ENCODE data around the gene VAPA. TPM values are rescaled to one million over a fixed set of nuclear protein-coding genes. Genes with fewer than 3 reads are reported as not detected.
A peak's percentile ranks its signal among the peaks of the same experiment; 100 is the strongest.

The VAPA gene
- total RNA-seq, 4 donors from 2014 or later, result 188 to 221 (median 209) TPM

GRCh38 chr18:9969247-9969646 is 55.4 kb downstream of the VAPA start:
- no peak for TF ChIP-seq POLR2A (IDR thresholded peaks at IDR 0.05)
- TF ChIP-seq, protein P1, sequence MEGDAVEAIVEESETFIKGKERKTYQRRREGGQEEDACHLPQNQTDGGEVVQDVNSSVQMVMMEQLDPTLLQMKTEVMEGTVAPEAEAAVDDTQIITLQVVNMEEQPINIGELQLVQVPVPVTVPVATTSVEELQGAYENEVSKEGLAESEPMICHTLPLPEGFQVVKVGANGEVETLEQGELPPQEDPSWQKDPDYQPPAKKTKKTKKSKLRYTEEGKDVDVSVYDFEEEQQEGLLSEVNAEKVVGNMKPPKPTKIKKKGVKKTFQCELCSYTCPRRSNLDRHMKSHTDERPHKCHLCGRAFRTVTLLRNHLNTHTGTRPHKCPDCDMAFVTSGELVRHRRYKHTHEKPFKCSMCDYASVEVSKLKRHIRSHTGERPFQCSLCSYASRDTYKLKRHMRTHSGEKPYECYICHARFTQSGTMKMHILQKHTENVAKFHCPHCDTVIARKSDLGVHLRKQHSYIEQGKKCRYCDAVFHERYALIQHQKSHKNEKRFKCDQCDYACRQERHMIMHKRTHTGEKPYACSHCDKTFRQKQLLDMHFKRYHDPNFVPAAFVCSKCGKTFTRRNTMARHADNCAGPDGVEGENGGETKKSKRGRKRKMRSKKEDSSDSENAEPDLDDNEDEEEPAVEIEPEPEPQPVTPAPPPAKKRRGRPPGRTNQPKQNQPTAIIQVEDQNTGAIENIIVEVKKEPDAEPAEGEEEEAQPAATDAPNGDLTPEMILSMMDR (IDR thresholded peaks at IDR 0.05), result no peak
- 77 to 78% methylated on average over 14 of the region's 14 CpGs for WGBS, 2 donors
- no peak overlapping the region for H3K4me3 ChIP-seq (ENCODE audit: low read depth, poor library complexity, severe bottlenecking)
- DNase-seq (ENCODE audit: low spot score in 2 of 2), result no peak
- intact Hi-C loops (cut with DNase I; ENCODE audit: low total_unique reads), result no loop called here

- DNase-seq (ENCODE audit: low spot score in 2 of 2), result peak; percentile 89 to 93
- 4 to 7% methylated on average over 4 of the region's 4 CpGs for WGBS, 2 donors
- no peak for TF ChIP-seq POLR2A (IDR thresholded peaks at IDR 0.05)
- TF ChIP-seq, protein P1 (IDR thresholded peaks at IDR 0.05), result peak in 1 of 3 donors; percentile 81
- intact Hi-C loops (cut with DNase I; ENCODE audit: low total_unique reads), result loop anchor here (2.0 kb wide), 1 partner anchor 549 kb away; no protein-coding TSS in a partner anchor
- H3K4me3 ChIP-seq (ENCODE audit: low read depth, poor library complexity, severe bottlenecking), result no peak overlapping the region
These were observed 57.6 kb downstream of the VAPA start for GRCh38 chr18:9971313-9971920.

DNA sequence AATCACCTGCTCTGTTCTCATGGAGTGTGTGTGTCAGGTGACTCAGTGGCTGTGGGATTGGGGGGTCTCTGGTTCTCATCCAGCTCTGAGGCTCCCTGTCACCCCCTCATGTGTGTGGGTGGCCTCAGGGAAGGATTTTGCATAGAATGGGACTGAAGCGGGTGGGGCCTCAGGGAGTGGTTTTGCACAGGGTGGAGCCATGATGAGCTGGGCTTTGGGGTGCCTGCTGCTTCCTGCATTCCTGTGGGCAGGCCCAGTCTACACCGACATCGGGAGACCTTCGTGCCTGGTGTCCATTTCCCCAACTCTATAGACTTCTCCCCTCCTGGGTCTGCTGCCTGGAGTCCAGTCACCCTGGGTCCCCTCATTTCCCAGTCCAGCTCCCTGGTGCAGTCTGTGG is 59.7 kb downstream of the VAPA start:
- no peak for DNase-seq (ENCODE audit: low spot score in 2 of 2)
- intact Hi-C loops (cut with DNase I; ENCODE audit: low total_unique reads), result no loop called here
- TF ChIP-seq, protein P1 (IDR thresholded peaks at IDR 0.05), result no peak
- no peak for TF ChIP-seq POLR2A (IDR thresholded peaks at IDR 0.05)
- 81 to 90% methylated on average over 4 of the region's 4 CpGs for WGBS, 2 donors
- H3K4me3 ChIP-seq (ENCODE audit: low read depth, poor library complexity, severe bottlenecking), result no peak overlapping the region

DNA sequence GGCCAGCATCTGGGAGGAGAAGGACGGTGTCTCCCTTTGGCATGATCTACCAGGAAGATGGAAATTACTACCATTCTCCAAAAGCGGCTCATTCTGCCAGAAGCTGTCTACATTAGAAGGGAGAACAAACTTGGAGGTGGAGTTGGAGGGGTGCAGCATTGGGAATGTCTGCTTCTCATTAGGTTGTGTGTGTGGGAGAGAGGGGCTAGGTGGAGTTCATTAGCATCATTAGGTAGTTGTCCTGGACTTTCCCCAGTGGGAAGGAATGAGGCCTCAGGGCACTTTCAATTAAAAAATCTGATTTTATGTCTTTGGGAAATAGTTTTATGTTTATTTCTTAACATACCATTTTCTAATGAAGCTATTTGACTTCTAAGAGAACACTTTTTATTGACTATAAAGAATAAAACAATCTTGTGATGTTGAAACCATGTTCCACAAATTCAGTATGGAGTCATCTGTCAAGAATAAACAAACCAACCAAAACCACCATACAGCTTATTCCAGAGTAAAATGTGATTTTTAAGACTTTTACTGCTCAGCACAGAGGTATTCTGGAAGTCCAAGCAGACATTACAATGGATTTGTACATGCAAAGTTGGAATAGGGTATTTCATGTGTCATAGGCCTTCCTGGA is 60.6 kb downstream of the VAPA start:
- TF ChIP-seq, protein P1 (IDR thresholded peaks at IDR 0.05), result no peak
- TF ChIP-seq POLR2A (IDR thresholded peaks at IDR 0.05), result no peak
- intact Hi-C loops (cut with DNase I; ENCODE audit: low total_unique reads), result loop anchor here (1.0 kb wide), 1 partner anchor 547 kb away; no protein-coding TSS in a partner anchor
- no peak overlapping the region for H3K4me3 ChIP-seq (ENCODE audit: low read depth, poor library complexity, severe bottlenecking)
- WGBS, 2 donors, result 70 to 71% methylated on average over 2 of the region's 2 CpGs
- no peak for DNase-seq (ENCODE audit: low spot score in 2 of 2)

DNA sequence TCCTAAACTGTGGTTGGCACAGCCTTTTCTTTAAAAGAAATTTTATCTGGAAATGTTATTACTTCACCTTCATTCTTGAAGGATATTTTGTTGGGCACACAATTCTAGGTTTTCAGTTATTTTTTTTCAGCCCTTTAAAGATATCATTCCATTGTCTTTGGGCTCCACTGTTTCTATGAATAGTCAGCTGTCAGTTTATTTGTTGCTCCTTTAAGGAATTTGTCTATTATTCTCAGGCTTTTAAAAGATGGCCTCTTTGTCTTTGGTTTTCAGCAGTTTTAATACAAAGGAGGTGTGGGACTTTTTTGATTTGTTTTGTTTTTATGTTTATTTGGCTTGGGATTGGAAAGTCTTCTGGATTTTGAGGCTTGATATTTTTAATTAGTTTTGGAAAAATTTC is 61.8 kb downstream of the VAPA start:
- no peak for DNase-seq (ENCODE audit: low spot score in 2 of 2)
- no peak overlapping the region for H3K4me3 ChIP-seq (ENCODE audit: low read depth, poor library complexity, severe bottlenecking)
- TF ChIP-seq POLR2A (IDR thresholded peaks at IDR 0.05), result no peak
- TF ChIP-seq, protein P1 (IDR thresholded peaks at IDR 0.05), result no peak
- intact Hi-C loops (cut with DNase I; ENCODE audit: low total_unique reads), result no loop called here

All from lower leg skin (tissue), 4 donors.